ENCODE data around the gene PECR.

DNA sequence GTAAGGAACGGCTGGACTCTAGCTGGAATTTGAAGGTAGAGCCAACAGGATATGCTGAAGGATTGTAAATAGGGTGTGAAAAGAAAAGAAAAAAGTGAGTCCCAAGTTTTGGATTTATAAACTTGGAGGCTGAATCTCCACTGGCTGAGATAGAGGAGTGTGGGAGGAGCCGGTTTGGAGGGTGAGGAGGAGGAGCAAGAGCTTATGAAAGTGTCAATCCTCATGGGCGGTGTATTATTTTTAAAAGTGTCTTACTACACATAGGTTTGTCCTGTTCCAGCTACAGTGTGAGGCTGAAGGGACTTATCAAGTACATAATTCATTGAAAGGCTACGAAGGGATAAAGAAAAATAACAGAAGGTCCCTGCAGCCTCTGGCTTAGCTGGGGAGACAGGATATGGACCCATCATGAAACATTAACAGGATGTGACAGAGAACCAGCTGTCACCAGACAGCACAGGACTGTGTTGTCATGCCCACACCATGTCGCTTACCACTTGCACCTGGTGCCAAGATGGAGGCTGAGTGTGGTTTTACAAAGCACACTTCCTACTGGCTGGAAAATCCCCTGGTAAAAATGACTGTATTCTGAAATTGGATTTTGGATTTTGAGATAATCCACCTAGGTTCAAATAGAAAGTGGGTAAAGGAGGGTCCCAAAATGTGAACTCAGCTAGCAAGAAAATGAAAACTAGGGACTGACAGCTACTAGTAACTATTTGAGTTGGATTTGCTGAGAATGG is 65.7 kb downstream of the PECR start:
- TF ChIP-seq YY1 (tag by site-specific recombination; IDR thresholded peaks at IDR 0.05) (no peak), ZNF830 (tag by site-specific recombination; IDR thresholded peaks at IDR 0.05; ENCODE audit: low read depth) (no peak), ZBTB48 (tag by site-specific recombination; IDR thresholded peaks at IDR 0.05) (no peak), BCL11A (tag by site-specific recombination; IDR thresholded peaks at IDR 0.05; ENCODE audit: low read depth) (no peak), ZNF600 (tag by site-specific recombination; IDR thresholded peaks at IDR 0.05) (no peak), ZNF292 (tag by site-specific recombination; IDR thresholded peaks at IDR 0.05; ENCODE audit: borderline replicate concordance, low read depth) (no peak)
- TF ChIP-seq, protein P1, sequence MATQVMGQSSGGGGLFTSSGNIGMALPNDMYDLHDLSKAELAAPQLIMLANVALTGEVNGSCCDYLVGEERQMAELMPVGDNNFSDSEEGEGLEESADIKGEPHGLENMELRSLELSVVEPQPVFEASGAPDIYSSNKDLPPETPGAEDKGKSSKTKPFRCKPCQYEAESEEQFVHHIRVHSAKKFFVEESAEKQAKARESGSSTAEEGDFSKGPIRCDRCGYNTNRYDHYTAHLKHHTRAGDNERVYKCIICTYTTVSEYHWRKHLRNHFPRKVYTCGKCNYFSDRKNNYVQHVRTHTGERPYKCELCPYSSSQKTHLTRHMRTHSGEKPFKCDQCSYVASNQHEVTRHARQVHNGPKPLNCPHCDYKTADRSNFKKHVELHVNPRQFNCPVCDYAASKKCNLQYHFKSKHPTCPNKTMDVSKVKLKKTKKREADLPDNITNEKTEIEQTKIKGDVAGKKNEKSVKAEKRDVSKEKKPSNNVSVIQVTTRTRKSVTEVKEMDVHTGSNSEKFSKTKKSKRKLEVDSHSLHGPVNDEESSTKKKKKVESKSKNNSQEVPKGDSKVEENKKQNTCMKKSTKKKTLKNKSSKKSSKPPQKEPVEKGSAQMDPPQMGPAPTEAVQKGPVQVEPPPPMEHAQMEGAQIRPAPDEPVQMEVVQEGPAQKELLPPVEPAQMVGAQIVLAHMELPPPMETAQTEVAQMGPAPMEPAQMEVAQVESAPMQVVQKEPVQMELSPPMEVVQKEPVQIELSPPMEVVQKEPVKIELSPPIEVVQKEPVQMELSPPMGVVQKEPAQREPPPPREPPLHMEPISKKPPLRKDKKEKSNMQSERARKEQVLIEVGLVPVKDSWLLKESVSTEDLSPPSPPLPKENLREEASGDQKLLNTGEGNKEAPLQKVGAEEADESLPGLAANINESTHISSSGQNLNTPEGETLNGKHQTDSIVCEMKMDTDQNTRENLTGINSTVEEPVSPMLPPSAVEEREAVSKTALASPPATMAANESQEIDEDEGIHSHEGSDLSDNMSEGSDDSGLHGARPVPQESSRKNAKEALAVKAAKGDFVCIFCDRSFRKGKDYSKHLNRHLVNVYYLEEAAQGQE (tag by site-specific recombination; IDR thresholded peaks at IDR 0.05), result no peak
- TF ChIP-seq, protein P2, sequence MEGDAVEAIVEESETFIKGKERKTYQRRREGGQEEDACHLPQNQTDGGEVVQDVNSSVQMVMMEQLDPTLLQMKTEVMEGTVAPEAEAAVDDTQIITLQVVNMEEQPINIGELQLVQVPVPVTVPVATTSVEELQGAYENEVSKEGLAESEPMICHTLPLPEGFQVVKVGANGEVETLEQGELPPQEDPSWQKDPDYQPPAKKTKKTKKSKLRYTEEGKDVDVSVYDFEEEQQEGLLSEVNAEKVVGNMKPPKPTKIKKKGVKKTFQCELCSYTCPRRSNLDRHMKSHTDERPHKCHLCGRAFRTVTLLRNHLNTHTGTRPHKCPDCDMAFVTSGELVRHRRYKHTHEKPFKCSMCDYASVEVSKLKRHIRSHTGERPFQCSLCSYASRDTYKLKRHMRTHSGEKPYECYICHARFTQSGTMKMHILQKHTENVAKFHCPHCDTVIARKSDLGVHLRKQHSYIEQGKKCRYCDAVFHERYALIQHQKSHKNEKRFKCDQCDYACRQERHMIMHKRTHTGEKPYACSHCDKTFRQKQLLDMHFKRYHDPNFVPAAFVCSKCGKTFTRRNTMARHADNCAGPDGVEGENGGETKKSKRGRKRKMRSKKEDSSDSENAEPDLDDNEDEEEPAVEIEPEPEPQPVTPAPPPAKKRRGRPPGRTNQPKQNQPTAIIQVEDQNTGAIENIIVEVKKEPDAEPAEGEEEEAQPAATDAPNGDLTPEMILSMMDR (tag by site-specific recombination; IDR thresholded peaks at IDR 0.05), result no peak
- TF ChIP-seq, protein P3, sequence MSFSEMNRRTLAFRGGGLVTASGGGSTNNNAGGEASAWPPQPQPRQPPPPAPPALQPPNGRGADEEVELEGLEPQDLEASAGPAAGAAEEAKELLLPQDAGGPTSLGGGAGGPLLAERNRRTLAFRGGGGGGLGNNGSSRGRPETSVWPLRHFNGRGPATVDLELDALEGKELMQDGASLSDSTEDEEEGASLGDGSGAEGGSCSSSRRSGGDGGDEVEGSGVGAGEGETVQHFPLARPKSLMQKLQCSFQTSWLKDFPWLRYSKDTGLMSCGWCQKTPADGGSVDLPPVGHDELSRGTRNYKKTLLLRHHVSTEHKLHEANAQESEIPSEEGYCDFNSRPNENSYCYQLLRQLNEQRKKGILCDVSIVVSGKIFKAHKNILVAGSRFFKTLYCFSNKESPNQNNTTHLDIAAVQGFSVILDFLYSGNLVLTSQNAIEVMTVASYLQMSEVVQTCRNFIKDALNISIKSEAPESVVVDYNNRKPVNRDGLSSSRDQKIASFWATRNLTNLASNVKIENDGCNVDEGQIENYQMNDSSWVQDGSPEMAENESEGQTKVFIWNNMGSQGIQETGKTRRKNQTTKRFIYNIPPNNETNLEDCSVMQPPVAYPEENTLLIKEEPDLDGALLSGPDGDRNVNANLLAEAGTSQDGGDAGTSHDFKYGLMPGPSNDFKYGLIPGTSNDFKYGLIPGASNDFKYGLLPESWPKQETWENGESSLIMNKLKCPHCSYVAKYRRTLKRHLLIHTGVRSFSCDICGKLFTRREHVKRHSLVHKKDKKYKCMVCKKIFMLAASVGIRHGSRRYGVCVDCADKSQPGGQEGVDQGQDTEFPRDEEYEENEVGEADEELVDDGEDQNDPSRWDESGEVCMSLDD (tag by site-specific recombination; IDR thresholded peaks at IDR 0.05), result no peak
- TF ChIP-seq, protein P4, sequence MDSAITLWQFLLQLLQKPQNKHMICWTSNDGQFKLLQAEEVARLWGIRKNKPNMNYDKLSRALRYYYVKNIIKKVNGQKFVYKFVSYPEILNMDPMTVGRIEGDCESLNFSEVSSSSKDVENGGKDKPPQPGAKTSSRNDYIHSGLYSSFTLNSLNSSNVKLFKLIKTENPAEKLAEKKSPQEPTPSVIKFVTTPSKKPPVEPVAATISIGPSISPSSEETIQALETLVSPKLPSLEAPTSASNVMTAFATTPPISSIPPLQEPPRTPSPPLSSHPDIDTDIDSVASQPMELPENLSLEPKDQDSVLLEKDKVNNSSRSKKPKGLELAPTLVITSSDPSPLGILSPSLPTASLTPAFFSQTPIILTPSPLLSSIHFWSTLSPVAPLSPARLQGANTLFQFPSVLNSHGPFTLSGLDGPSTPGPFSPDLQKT (IDR thresholded peaks at IDR 0.05; ENCODE audit: borderline replicate concordance, low read depth, low read length), result no peak
- TF ChIP-seq, protein P5, sequence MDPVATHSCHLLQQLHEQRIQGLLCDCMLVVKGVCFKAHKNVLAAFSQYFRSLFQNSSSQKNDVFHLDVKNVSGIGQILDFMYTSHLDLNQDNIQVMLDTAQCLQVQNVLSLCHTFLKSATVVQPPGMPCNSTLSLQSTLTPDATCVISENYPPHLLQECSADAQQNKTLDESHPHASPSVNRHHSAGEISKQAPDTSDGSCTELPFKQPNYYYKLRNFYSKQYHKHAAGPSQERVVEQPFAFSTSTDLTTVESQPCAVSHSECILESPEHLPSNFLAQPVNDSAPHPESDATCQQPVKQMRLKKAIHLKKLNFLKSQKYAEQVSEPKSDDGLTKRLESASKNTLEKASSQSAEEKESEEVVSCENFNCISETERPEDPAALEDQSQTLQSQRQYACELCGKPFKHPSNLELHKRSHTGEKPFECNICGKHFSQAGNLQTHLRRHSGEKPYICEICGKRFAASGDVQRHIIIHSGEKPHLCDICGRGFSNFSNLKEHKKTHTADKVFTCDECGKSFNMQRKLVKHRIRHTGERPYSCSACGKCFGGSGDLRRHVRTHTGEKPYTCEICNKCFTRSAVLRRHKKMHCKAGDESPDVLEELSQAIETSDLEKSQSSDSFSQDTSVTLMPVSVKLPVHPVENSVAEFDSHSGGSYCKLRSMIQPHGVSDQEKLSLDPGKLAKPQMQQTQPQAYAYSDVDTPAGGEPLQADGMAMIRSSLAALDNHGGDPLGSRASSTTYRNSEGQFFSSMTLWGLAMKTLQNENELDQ (tag by site-specific recombination; IDR thresholded peaks at IDR 0.05; ENCODE audit: low read depth), result no peak
- TF ChIP-seq, protein P6, sequence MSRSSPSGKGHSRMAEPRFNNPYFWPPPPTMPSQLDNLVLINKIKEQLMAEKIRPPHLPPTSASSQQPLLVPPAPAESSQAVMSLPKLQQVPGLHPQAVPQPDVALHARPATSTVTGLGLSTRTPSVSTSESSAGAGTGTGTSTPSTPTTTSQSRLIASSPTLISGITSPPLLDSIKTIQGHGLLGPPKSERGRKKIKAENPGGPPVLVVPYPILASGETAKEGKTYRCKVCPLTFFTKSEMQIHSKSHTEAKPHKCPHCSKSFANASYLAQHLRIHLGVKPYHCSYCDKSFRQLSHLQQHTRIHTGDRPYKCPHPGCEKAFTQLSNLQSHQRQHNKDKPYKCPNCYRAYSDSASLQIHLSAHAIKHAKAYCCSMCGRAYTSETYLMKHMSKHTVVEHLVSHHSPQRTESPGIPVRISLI (tag by site-specific recombination; IDR thresholded peaks at IDR 0.05), result no peak
